ENCODE measurements around the gene ISY1.

DNA sequence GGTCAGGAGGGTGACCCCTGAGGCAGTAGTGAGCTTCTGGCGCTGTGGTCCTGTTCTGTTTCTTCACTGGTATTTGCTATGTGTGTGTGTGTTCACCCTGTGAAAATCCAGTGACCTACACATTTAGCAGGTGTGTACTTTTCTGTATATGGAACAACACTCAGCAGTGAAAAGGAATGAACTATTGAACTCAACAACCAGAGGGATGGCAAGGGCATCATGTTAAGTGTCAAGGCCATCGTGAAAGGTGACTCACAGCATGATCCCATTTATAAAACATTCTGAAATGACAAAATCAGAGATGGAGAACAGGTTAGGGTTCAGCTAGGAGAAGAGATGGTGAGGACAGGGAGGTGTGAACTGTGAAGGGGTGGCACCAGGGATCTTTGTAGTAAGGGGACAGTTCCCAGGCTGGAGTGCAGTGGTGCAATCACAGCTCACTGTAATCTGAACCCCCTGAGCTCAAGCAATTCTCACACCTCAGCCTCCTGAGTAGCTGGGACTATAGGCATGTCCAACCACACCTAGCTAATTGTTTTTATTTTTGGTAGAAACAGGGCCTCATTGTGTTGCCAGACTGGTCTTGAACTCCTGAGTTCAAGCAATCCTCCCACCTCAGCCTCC lies 29.3 kb downstream of the ISY1 start:
- TF ChIP-seq, protein P1, sequence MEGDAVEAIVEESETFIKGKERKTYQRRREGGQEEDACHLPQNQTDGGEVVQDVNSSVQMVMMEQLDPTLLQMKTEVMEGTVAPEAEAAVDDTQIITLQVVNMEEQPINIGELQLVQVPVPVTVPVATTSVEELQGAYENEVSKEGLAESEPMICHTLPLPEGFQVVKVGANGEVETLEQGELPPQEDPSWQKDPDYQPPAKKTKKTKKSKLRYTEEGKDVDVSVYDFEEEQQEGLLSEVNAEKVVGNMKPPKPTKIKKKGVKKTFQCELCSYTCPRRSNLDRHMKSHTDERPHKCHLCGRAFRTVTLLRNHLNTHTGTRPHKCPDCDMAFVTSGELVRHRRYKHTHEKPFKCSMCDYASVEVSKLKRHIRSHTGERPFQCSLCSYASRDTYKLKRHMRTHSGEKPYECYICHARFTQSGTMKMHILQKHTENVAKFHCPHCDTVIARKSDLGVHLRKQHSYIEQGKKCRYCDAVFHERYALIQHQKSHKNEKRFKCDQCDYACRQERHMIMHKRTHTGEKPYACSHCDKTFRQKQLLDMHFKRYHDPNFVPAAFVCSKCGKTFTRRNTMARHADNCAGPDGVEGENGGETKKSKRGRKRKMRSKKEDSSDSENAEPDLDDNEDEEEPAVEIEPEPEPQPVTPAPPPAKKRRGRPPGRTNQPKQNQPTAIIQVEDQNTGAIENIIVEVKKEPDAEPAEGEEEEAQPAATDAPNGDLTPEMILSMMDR (IDR thresholded peaks at IDR 0.05), result no peak
- no peak for TF ChIP-seq POLR2A (IDR thresholded peaks at IDR 0.05)
